Upper lobe of right lung (tissue), 1 donor: ENCODE results near the gene VASH2. TPM values are rescaled to one million over a fixed set of nuclear protein-coding genes. Genes with fewer than 3 reads are reported as not detected.

Experiments used
- ATAC-seq: fragments of 200-7000 bp; cut with Tn5 transposase; one replicate; pipeline ENCODE4 v1.9.1; 2020; ENCODE audit warnings: mild to moderate bottlenecking, moderate library complexity
- DNase-seq: peaks from one replicate; pipeline ENCODE4 v3.0.0-alpha.2; 2020
- H3K27ac ChIP-seq: fragments of 200-600 bp; one replicate; pipeline ENCODE4 v1.8.0; 2022
- H3K27me3 ChIP-seq: fragments of 200-600 bp; one replicate; pipeline ENCODE4 v1.8.0; 2022; ENCODE audit warnings: mild to moderate bottlenecking
- H3K36me3 ChIP-seq: fragments of 200-600 bp; one replicate; pipeline ENCODE4 v1.8.0; 2022
- H3K4me1 ChIP-seq: fragments of 200-600 bp; one replicate; pipeline ENCODE4 v1.8.0; 2022
- H3K4me3 ChIP-seq: fragments of 200-600 bp; one replicate; pipeline ENCODE4 v1.8.0; 2022; ENCODE audit warnings: mild to moderate bottlenecking
- H3K9me3 ChIP-seq: fragments of 200-600 bp; one replicate; pipeline ENCODE4 v1.8.0; 2022
- intact Hi-C: fragments of 100-400 bp; cut with DNase I; formaldehyde crosslinking; loops from one replicate; pipeline ENCODE4 v1.11.0; 2022
- total RNA-seq: library from RNA; stranded (reverse); fragmentation: NEBNext Ultra II Directional; extraction: Animal tissue kit (Norgen Biotek cat#: 25700); gene quantifications from one replicate; pipeline ENCODE4 v1.2.1, GENCODE V29; 2021
- TF ChIP-seq, protein P1 (sequence below): fragments of 200-600 bp; IDR thresholded peaks from one replicate; pipeline ENCODE4 v1.8.0; 2022; ENCODE audit warnings: antibody characterized with exemption
- donor health status: DM: no; HTN: yes; CAD: no; lungs with severe emphysema.

The VASH2 gene
- total RNA-seq, 1 donor from 2014 or later: 1.9 TPM

DNA sequence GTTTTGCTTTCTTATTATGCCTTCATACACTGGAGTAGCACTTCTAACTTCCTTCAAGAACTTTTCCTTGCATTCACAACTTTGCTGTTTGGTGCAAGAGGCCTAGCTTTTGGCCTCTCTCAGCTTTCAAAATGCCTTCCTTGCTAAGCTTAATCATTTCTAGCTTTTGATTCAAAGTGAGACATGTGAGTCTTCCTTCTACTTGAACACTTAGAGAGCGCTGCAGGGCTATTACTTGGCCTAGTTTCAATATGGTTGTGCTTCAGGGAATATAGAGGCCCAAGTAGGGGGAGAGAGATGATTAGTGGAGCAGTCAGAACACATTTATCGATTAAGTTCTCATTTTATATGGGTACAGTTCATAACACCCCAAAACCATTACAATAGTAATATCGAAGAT lies 52.9 kb downstream of the VASH2 start:
- no peaks in the 10 kb centered on the region for H3K9me3 ChIP-seq
- no peaks in the 10 kb centered on the region for H3K27me3 ChIP-seq
- peaks cover 86% of the 10 kb centered on the region for H3K36me3 ChIP-seq
- TF ChIP-seq, protein P1, sequence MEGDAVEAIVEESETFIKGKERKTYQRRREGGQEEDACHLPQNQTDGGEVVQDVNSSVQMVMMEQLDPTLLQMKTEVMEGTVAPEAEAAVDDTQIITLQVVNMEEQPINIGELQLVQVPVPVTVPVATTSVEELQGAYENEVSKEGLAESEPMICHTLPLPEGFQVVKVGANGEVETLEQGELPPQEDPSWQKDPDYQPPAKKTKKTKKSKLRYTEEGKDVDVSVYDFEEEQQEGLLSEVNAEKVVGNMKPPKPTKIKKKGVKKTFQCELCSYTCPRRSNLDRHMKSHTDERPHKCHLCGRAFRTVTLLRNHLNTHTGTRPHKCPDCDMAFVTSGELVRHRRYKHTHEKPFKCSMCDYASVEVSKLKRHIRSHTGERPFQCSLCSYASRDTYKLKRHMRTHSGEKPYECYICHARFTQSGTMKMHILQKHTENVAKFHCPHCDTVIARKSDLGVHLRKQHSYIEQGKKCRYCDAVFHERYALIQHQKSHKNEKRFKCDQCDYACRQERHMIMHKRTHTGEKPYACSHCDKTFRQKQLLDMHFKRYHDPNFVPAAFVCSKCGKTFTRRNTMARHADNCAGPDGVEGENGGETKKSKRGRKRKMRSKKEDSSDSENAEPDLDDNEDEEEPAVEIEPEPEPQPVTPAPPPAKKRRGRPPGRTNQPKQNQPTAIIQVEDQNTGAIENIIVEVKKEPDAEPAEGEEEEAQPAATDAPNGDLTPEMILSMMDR: no peak
- DNase-seq: no peak
- no peak overlapping the region for H3K27ac ChIP-seq
- intact Hi-C loops: no loop called here
- H3K4me1 ChIP-seq: no peaks in the 10 kb centered on the region
- no peak for ATAC-seq
- no peak overlapping the region for H3K4me3 ChIP-seq

DNA sequence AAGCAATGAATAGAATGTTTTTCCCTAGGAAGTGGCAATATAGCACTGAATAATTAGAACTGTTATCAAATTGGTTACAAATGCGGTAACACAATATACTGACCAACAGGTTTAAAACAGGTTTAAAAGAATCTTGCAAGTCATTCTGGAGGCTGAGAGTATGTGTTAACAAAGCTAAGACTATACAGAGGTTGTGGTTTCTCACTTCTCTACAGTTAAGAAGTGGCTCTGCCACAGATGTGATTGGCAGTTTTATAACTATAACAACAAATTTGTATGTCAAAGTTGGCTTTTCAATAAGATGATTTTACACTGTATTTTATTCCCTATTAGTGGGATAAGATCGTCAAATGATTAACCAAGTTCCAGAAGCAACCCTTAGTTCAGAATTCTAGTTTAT lies 58.2 kb downstream of the VASH2 start:
- Histone ChIP-seq H3K27me3 (no peaks in the 10 kb centered on the region), H3K4me1 (no peaks in the 10 kb centered on the region), H3K9me3 (no peaks in the 10 kb centered on the region), H3K4me3 (no peak overlapping the region), H3K27ac (no peak overlapping the region), H3K36me3 (peaks cover 72% of the 10 kb centered on the region)
- no peak for ATAC-seq
- DNase-seq: no peak
- intact Hi-C loops: no loop called here
- TF ChIP-seq, protein P1: no peak

DNA sequence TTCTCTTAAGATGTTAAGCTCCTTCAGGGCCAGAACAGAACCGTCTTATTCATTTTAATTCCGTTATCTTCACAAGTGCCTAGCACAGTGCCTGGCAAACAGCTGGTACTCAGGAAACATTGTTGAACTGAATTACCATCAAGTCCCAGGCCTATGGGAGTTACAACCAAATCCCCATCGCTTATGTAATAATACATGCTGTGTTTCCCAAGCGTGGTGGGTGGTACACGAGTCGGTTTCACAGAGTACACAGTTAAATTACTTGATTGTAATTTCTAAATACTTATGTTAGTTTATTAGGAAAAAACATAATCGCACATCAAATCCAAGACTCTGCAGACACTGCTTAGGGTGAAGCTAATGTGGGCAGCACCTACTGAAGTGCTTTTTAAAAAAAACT lies 64.3 kb downstream of the VASH2 start:
- TF ChIP-seq, protein P1: no peak
- Histone ChIP-seq H3K4me3 (peak overlapping the region; percentile 63), H3K9me3 (no peaks in the 10 kb centered on the region), H3K4me1 (peaks cover 11% of the 10 kb centered on the region), H3K27ac (peak overlapping the region; percentile 85), H3K36me3 (peaks cover 23% of the 10 kb centered on the region), H3K27me3 (no peaks in the 10 kb centered on the region)
- intact Hi-C loops: no loop called here
- ATAC-seq: no peak
- DNase-seq: no peak

DNA sequence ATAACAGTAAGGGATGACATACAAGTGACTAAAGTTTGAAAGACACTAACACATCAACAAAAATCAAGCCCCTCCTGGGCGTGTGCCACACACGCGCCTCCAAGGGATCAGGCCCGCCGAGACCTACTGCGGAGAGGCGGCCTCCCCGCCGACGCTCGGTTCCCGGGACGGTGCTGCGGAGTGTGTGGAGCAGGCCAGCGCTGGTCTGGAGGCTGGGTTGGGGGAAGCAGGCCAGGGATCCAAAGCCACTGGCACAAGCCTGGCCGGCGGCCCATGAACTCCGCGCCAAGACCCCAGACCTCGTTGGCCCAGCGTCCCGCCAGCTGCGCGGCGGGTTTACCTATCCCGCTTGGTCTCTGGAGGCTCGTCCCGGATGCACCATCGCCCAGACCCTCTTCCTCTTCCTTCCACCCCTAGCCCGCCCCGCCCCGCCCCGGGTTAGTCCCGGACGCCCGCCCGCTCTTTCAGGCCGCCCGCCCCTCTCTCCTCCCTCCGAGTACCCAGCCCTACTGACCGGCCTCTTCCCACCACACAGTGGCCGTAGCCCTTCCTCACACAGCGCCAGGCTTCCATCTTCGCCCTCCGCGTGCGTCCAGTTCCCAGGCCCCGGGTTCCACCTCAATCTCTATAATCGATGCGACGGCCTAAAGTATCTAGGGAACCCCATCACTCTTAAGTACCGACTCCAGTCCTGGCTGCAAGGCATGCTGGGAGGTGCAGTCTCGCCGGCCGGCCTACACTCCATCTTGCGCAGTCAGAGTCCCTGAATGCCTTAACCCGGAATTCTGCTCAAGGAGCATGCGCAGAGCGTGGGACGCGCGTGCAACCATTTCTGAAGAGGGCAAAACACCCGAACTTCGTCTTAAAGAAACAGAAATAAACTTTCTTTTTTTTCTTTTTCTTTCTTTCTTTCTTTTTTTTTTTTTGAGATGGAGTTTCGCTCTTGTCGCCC lies 65.0 kb downstream of the VASH2 start, which contains the start of gene ANGEL2:
Gene ANGEL2, minus strand, starts transcription at position 769 of the 952 bp plus-strand sequence. Its CDS starts 196 bp downstream, at position 573.
- H3K36me3 ChIP-seq: peaks cover 23% of the 10 kb centered on the region
- DNase-seq: peak; percentile 98
- H3K4me1 ChIP-seq: peaks cover 11% of the 10 kb centered on the region
- no peaks in the 10 kb centered on the region for H3K9me3 ChIP-seq
- intact Hi-C loops: no loop called here
- peak; percentile 98 for ATAC-seq
- H3K27me3 ChIP-seq: no peaks in the 10 kb centered on the region
- H3K27ac ChIP-seq: peak within 1 kb of the TSS; percentile 85
- TF ChIP-seq, protein P1: no peak
- H3K4me3 ChIP-seq: peak within 1 kb of the TSS; percentile 63

DNA sequence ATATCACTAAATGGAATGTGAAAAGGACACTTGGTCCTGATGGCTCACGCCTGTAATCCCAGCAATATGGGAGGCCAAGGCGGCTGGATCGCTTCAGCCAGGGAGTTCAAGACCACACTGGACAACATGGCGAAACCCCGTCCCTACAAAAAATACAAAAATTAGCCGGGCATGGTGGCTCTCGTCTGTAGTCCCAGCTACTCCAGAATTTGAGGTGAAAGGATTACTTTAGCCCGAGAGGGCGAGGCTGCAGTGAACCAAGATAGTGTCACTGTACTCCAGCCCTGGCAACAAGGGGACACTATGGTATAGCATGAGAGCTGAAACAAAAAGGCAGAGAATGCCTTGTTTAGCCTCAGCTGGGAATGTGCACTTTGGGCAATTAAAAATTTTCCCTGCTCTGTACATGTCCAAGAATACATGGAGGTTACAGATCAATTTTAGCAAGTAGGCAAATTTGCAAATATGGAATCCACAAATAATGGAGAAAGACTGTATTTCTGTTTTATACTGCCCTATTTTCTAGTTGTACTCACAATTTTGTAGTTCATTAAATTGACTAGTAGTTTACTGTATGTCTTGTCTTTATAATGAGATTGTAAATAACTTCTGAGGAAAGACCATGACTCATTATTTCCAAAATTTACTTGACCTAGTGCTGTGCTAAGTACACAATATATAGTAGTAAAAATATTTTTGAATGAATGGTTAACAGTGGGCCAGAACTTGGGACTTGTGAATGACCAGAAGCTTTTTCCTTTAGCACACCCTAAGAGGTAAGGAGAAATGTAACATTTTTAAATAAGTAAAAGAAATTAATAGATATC lies 67.3 kb downstream of the VASH2 start:
- Histone ChIP-seq H3K4me1 (peaks cover 11% of the 10 kb centered on the region), H3K27ac (no peak overlapping the region), H3K4me3 (no peak overlapping the region), H3K9me3 (no peaks in the 10 kb centered on the region), H3K27me3 (no peaks in the 10 kb centered on the region), H3K36me3 (peaks cover 6% of the 10 kb centered on the region)
- no peak for ATAC-seq
- intact Hi-C loops: no loop called here
- no peak for DNase-seq
- TF ChIP-seq, protein P1: no peak
